ENCODE measurements around the gene RAB11FIP4.

DNA sequence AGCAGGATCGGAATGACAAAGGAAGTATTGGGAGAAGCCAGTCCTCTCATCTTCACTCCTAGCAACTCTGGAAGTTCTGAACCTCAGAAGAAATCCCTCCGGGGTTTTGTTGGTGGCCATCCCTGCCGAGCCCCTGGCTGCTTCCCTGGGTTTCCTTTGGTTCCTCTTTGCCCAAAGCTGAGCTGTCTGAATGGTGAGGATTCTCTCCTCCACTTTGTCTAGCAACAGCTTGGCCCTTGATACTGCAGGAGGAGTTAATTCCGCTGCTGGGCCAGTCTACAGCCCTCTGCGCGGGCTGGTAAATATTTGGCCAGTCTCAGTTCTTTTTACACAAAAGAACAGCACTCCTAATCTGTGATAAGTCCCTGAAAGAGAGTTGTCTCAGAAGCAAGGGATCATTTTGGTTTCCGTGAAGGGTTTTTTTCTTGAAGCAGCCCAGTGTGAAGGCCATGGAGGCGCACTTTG is 170.9 kb downstream of the RAB11FIP4 start:
- TF ChIP-seq, protein P1, sequence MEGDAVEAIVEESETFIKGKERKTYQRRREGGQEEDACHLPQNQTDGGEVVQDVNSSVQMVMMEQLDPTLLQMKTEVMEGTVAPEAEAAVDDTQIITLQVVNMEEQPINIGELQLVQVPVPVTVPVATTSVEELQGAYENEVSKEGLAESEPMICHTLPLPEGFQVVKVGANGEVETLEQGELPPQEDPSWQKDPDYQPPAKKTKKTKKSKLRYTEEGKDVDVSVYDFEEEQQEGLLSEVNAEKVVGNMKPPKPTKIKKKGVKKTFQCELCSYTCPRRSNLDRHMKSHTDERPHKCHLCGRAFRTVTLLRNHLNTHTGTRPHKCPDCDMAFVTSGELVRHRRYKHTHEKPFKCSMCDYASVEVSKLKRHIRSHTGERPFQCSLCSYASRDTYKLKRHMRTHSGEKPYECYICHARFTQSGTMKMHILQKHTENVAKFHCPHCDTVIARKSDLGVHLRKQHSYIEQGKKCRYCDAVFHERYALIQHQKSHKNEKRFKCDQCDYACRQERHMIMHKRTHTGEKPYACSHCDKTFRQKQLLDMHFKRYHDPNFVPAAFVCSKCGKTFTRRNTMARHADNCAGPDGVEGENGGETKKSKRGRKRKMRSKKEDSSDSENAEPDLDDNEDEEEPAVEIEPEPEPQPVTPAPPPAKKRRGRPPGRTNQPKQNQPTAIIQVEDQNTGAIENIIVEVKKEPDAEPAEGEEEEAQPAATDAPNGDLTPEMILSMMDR (IDR thresholded peaks at IDR 0.05 in 2 of 3, conservative IDR thresholded peaks at IDR 0.05 in 1 of 3; ENCODE audit: borderline replicate concordance in 1 of 3, insufficient read depth in 1 of 3, low read depth in 2 of 3, low read length in 2 of 3): no peak
- no peak for TF ChIP-seq EZH2 (IDR thresholded peaks at IDR 0.05)
- no peak for TF ChIP-seq POLR2AphosphoS5 (IDR thresholded peaks at IDR 0.05; ENCODE audit: low read depth, low read length)
- no peak for TF ChIP-seq POLR2A (IDR thresholded peaks at IDR 0.05; ENCODE audit: borderline replicate concordance, extremely low read depth, insufficient read depth, insufficient read length)

All from HCT116 (cell line).